ENCODE measurements around the gene URAD.

DNA sequence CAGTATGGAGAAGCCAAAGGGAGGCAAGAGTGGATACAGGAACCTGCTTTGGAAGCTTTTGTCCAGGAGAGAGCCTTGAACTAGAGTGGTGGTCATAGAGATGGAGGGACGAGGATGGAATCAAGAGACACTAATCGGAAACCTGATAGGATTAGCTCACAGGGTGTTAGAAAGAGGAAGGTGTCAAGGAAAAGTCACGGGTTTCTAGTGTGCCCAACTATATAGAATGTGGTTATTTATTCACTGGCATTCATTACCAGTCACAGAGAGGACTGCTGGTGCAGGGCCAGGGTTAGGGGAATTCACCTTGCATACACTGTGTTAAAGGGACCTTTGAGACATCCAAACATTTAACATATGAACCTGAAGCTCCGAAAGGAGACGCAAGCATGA lies 43.4 kb upstream of the URAD start:
- TF ChIP-seq POLR2A (IDR thresholded peaks at IDR 0.05; ENCODE audit: low read length) = no peak
- TF ChIP-seq RFX5 (IDR thresholded peaks at IDR 0.05) = no peak
- TF ChIP-seq, protein P1, sequence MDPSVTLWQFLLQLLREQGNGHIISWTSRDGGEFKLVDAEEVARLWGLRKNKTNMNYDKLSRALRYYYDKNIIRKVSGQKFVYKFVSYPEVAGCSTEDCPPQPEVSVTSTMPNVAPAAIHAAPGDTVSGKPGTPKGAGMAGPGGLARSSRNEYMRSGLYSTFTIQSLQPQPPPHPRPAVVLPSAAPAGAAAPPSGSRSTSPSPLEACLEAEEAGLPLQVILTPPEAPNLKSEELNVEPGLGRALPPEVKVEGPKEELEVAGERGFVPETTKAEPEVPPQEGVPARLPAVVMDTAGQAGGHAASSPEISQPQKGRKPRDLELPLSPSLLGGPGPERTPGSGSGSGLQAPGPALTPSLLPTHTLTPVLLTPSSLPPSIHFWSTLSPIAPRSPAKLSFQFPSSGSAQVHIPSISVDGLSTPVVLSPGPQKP (IDR thresholded peaks at IDR 0.05; ENCODE audit: low read depth, low read length) = no peak
- TF ChIP-seq, protein P2, sequence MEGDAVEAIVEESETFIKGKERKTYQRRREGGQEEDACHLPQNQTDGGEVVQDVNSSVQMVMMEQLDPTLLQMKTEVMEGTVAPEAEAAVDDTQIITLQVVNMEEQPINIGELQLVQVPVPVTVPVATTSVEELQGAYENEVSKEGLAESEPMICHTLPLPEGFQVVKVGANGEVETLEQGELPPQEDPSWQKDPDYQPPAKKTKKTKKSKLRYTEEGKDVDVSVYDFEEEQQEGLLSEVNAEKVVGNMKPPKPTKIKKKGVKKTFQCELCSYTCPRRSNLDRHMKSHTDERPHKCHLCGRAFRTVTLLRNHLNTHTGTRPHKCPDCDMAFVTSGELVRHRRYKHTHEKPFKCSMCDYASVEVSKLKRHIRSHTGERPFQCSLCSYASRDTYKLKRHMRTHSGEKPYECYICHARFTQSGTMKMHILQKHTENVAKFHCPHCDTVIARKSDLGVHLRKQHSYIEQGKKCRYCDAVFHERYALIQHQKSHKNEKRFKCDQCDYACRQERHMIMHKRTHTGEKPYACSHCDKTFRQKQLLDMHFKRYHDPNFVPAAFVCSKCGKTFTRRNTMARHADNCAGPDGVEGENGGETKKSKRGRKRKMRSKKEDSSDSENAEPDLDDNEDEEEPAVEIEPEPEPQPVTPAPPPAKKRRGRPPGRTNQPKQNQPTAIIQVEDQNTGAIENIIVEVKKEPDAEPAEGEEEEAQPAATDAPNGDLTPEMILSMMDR (IDR thresholded peaks at IDR 0.05) = no peak
- TF ChIP-seq, protein P3, sequence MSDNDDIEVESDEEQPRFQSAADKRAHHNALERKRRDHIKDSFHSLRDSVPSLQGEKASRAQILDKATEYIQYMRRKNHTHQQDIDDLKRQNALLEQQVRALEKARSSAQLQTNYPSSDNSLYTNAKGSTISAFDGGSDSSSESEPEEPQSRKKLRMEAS (IDR thresholded peaks at IDR 0.05) = no peak
- no peak for TF ChIP-seq RAD21 (conservative IDR thresholded peaks at IDR 0.05 in 1 of 2, IDR thresholded peaks at IDR 0.05 in 1 of 2)
